SK-N-SH (cell line): ENCODE data around the gene TRIP4. TPM values are rescaled to one million over a fixed set of nuclear protein-coding genes. Genes with fewer than 3 reads are reported as not detected.

ENCODE experiments used
- CTCF ChIA-PET: fragments of 300-600, 350-600 bp; formaldehyde crosslinking; extraction: SDS; loops from one replicate; lab custom pipeline; 2021; lab: Yijun Ruan, JAX
- POLR2A ChIA-PET: fragments of 350-600 bp; sonication (Branson Sonifier 250); formaldehyde crosslinking; extraction: SDS; loops from one replicate; lab custom pipeline; 2020; ENCODE audit warnings: antibody characterized with exemption, inconsistent platforms; lab: Yijun Ruan, JAX
- DNase-seq: peaks from one replicate; pipeline ENCODE4 v3.0.0; 2012
- H2AFZ ChIP-seq: fragments of 200-600 bp; sonication (generic); 2 replicates; pipeline ENCODE4 v1.8.1; 2016; ENCODE audit warnings: antibody characterized with exemption, mild to moderate bottlenecking, low read depth
- H3F3A ChIP-seq: fragments of 200-600 bp; sonication (generic); replicated peaks from 2 replicates; pipeline ENCODE3; 2016; ENCODE audit warnings: antibody characterized with exemption, mild to moderate bottlenecking; ENCODE audit not compliant: insufficient read depth
- H3K27ac ChIP-seq, 2 experiments: fragments of 200-500 bp in 1 of 2; fragments of 200-600 bp in 1 of 2; sonication (Bioruptor generic) in 1 of 2; sonication (generic), shearing (Covaris generic) in 1 of 2; 2 replicates each; pipeline versions ENCODE4 v1.5.1 to v1.6.1; 2014 to 2016; ENCODE audit warnings: low read depth in 2 of 2, inconsistent platforms in 1 of 2, low read length in 1 of 2, mild to moderate bottlenecking in 1 of 2, mixed read lengths in 1 of 2
- H3K27me3 ChIP-seq: fragments of 200-600 bp; sonication (generic), shearing (Covaris generic); 2 replicates; pipeline ENCODE4 v1.6.1; 2016; ENCODE audit warnings: mixed run types; ENCODE audit not compliant: insufficient read depth
- H3K36me3 ChIP-seq, 2 experiments: fragments of 200-500 bp in 1 of 2; fragments of 200-600 bp in 1 of 2; sonication (Bioruptor generic) in 1 of 2; sonication (generic) in 1 of 2; replicated peaks in 1 of 2; 2 replicates each; pipeline versions ENCODE3 to v1.5.1; 2014 to 2016; ENCODE audit warnings: low read length in 1 of 2, mild to moderate bottlenecking in 1 of 2; ENCODE audit not compliant: insufficient read depth in 2 of 2, control insufficient read depth in 1 of 2
- H3K4me1 ChIP-seq, 2 experiments: fragments of 200-500 bp in 1 of 2; fragments of 200-600 bp in 1 of 2; sonication (Bioruptor generic) in 1 of 2; sonication (generic), shearing (Covaris generic) in 1 of 2; 2 replicates each; pipeline versions ENCODE4 v1.5.1 to v1.6.1; 2014 to 2016; ENCODE audit warnings: low read depth in 1 of 2, low read length in 1 of 2, mixed run types in 1 of 2; ENCODE audit not compliant: insufficient read depth in 2 of 2, control insufficient read depth in 1 of 2
- H3K4me2 ChIP-seq: fragments of 200-600 bp; sonication (generic), shearing (Covaris generic); 2 replicates; pipeline ENCODE4 v1.6.1; 2017; ENCODE audit warnings: mixed run types
- H3K4me3 ChIP-seq, 2 experiments: fragments of 200-500 bp in 1 of 2; fragments of 200-600 bp in 1 of 2; sonication (Bioruptor generic) in 1 of 2; sonication (generic), shearing (Covaris generic) in 1 of 2; 2 replicates each; pipeline versions ENCODE4 v1.5.1 to v1.8.1; 2014 to 2016; ENCODE audit warnings: low read depth in 2 of 2, inconsistent platforms in 1 of 2, low read length in 1 of 2, mild to moderate bottlenecking in 1 of 2, mixed read lengths in 1 of 2, moderate library complexity in 1 of 2
- H3K79me2 ChIP-seq: fragments of 200-600 bp; sonication (generic); 2 replicates; pipeline ENCODE4 v1.8.1; 2017; ENCODE audit warnings: mild to moderate bottlenecking; ENCODE audit not compliant: insufficient read depth
- H3K9ac ChIP-seq: fragments of 200-600 bp; sonication (generic); 2 replicates; pipeline ENCODE4 v1.6.1; 2017; ENCODE audit warnings: mixed run types
- H3K9me2 ChIP-seq: fragments of 200-600 bp; sonication (generic); 2 replicates; pipeline ENCODE4 v1.6.1; 2017; ENCODE audit warnings: mixed run types
- H3K9me3 ChIP-seq: fragments of 200-600 bp; sonication (generic); 2 replicates; pipeline ENCODE4 v1.6.1; 2017; ENCODE audit warnings: mixed run types, mild to moderate bottlenecking, moderate library complexity
- H4K20me1 ChIP-seq: fragments of 200-600 bp; sonication (generic); 2 replicates; pipeline ENCODE4 v1.6.1; 2017; ENCODE audit warnings: mild to moderate bottlenecking, mixed run types; ENCODE audit not compliant: insufficient read depth
- FOXJ3 ChIP-seq: sonication (generic); formaldehyde crosslinking; IDR thresholded peaks from 2 replicates; pipeline ENCODE4 v1.5.1; 2020; ENCODE audit warnings: mild to moderate bottlenecking, missing genetic modification reagents
- NRF1 ChIP-seq: IDR thresholded peaks from 2 replicates; pipeline ENCODE4 v1.6.1; 2012; ENCODE audit warnings: low read depth, mild to moderate bottlenecking, low read length
- RAD21 ChIP-seq: IDR thresholded peaks from 2 replicates; pipeline ENCODE4 v1.6.1; 2012; ENCODE audit warnings: mild to moderate bottlenecking, low read length
- RCOR1 ChIP-seq: fragments of 150-350 bp; IDR thresholded peaks from 2 replicates; pipeline ENCODE4 v1.6.1; 2017; ENCODE audit warnings: antibody characterized with exemption, low read length
- RFX5 ChIP-seq: IDR thresholded peaks from 2 replicates; pipeline ENCODE4 v1.6.1; 2012; ENCODE audit warnings: mild to moderate bottlenecking, improper control_type of control experiment, low read length
- SIN3A ChIP-seq: IDR thresholded peaks from 2 replicates; pipeline ENCODE4 v1.6.1; 2012; ENCODE audit warnings: low read depth, mild to moderate bottlenecking, low read length, moderate library complexity, borderline replicate concordance
- SMC3 ChIP-seq: IDR thresholded peaks from 2 replicates; pipeline ENCODE4 v1.6.1; 2012; ENCODE audit warnings: low read depth, low read length, improper control_type of control experiment
- TEAD4 ChIP-seq: IDR thresholded peaks from 2 replicates; pipeline ENCODE4 v1.4.0; 2012; ENCODE audit warnings: mild to moderate bottlenecking, borderline replicate concordance; ENCODE audit not compliant: insufficient read depth
- WGBS: methylation state at CpG from one replicate; pipeline ENCODE4 v1.1.6; 2017; ENCODE audit warnings: low lambda C conversion rate; 5-methylcytosine and 5-hydroxymethylcytosine counted together
- polyA plus RNA-seq, 3 experiments: library from polyadenylated mRNA; depleted of rRNA; stranded (reverse); fragments of >200 nt; gene quantifications; 2 replicates each; pipeline ENCODE4 v1.2.3, GENCODE V29; 2012
- TF ChIP-seq, protein P1 (sequence below): IDR thresholded peaks from 2 replicates; pipeline ENCODE4 v1.6.1; 2012; ENCODE audit warnings: mild to moderate bottlenecking, low read depth, low read length, moderate library complexity
- TF ChIP-seq, protein P2 (sequence below): fragments of 200-600 bp; sonication (generic); IDR thresholded peaks from 2 replicates; pipeline ENCODE4 v1.6.1; 2017; ENCODE audit warnings: antibody characterized with exemption, mild to moderate bottlenecking, moderate library complexity

TRIP4 gene
- polyA plus RNA-seq, 1 of the 3 experiments (the other 2 are of a cell fraction) = 14.5 TPM

GRCh38 chr15:64426845-64427465 is 39.3 kb downstream of the TRIP4 start:
- Histone ChIP-seq H3K4me2 (no peak overlapping the region), H3K4me3 (no peak overlapping the region; a peak in 1 of 4 replicates), H3F3A (peaks cover 35% of the 10 kb centered on the region), H3K79me2 (0 out of 2 replicates have a peak, but pooled peaks cover 3% of the 10 kb centered on the region), H2AFZ (no peak overlapping the region), H3K36me3 (peaks cover 32 to 47% of the 10 kb centered on the region in 2 experiments), H3K9me3 (no peaks in the 10 kb centered on the region), H3K27ac (peak overlapping the region in 1 of 2 experiments; percentile 33; a peak in 1 of 4 replicates), H3K27me3 (no peaks in the 10 kb centered on the region), H3K9me2 (no peaks in the 10 kb centered on the region)
- WGBS = 87% methylated on average over 7 of the region's 7 CpGs
- POLR2A ChIA-PET = no interaction called here
- DNase-seq = no peak
- TF ChIP-seq, protein P1, sequence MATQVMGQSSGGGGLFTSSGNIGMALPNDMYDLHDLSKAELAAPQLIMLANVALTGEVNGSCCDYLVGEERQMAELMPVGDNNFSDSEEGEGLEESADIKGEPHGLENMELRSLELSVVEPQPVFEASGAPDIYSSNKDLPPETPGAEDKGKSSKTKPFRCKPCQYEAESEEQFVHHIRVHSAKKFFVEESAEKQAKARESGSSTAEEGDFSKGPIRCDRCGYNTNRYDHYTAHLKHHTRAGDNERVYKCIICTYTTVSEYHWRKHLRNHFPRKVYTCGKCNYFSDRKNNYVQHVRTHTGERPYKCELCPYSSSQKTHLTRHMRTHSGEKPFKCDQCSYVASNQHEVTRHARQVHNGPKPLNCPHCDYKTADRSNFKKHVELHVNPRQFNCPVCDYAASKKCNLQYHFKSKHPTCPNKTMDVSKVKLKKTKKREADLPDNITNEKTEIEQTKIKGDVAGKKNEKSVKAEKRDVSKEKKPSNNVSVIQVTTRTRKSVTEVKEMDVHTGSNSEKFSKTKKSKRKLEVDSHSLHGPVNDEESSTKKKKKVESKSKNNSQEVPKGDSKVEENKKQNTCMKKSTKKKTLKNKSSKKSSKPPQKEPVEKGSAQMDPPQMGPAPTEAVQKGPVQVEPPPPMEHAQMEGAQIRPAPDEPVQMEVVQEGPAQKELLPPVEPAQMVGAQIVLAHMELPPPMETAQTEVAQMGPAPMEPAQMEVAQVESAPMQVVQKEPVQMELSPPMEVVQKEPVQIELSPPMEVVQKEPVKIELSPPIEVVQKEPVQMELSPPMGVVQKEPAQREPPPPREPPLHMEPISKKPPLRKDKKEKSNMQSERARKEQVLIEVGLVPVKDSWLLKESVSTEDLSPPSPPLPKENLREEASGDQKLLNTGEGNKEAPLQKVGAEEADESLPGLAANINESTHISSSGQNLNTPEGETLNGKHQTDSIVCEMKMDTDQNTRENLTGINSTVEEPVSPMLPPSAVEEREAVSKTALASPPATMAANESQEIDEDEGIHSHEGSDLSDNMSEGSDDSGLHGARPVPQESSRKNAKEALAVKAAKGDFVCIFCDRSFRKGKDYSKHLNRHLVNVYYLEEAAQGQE = no peak
- no peak for TF ChIP-seq FOXJ3 (CRISPR knock-in tag)
- peak; percentile 51 for TF ChIP-seq RAD21
- TF ChIP-seq RFX5 = no peak
- TF ChIP-seq, protein P2, sequence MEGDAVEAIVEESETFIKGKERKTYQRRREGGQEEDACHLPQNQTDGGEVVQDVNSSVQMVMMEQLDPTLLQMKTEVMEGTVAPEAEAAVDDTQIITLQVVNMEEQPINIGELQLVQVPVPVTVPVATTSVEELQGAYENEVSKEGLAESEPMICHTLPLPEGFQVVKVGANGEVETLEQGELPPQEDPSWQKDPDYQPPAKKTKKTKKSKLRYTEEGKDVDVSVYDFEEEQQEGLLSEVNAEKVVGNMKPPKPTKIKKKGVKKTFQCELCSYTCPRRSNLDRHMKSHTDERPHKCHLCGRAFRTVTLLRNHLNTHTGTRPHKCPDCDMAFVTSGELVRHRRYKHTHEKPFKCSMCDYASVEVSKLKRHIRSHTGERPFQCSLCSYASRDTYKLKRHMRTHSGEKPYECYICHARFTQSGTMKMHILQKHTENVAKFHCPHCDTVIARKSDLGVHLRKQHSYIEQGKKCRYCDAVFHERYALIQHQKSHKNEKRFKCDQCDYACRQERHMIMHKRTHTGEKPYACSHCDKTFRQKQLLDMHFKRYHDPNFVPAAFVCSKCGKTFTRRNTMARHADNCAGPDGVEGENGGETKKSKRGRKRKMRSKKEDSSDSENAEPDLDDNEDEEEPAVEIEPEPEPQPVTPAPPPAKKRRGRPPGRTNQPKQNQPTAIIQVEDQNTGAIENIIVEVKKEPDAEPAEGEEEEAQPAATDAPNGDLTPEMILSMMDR = peak; percentile 50
- peak; percentile 27; the same call in 1 of the 2 replicates for TF ChIP-seq SMC3
- no peak for TF ChIP-seq SIN3A
- no peak for TF ChIP-seq RCOR1
- TF ChIP-seq NRF1 = no peak
- no peak for TF ChIP-seq TEAD4
- TF ChIP-seq, all 33 proteins: peak for 3
- Histone ChIP-seq H3K4me1 (peaks cover 0 to 18% of the 10 kb centered on the region in 2 experiments; a peak in 1 of 4 replicates), H4K20me1 (no peaks in the 10 kb centered on the region), H3K9ac (no peak overlapping the region)
- CTCF ChIA-PET = interaction anchor here (0.6 to 5.4 kb wide), 9 partner anchors 28 to 301 kb away, joined by 3 to 24 read pairs (median 3); no protein-coding TSS in a partner anchor
